RWPE2 (cell line): ENCODE measurements around the gene ZMIZ1.

Source experiments
- ATAC-seq: fragments of 200-7000 bp; cut with Tn5 transposase; 3 replicates; pipeline ENCODE4 v1.9.1; 2021; ENCODE audit warnings: low read depth
- DNase-seq: peaks from one replicate; pipeline ENCODE4 v3.0.0-alpha.2; 2020; ENCODE audit warnings: low spot score
- H3K27ac ChIP-seq: fragments of 450-650 bp; 2 replicates; pipeline ENCODE4 v1.5.1; 2017; ENCODE audit warnings: mild to moderate bottlenecking; ENCODE audit not compliant: poor library complexity, severe bottlenecking
- H3K27me3 ChIP-seq: fragments of 250-450 bp; sonication (Bioruptor Pico); 2 replicates; pipeline ENCODE4 v1.5.1; 2021; ENCODE audit warnings: mild to moderate bottlenecking, moderate library complexity; ENCODE audit not compliant: insufficient read depth, poor library complexity, severe bottlenecking
- H3K36me3 ChIP-seq: fragments of 250-450 bp; sonication (Bioruptor Pico); 2 replicates; pipeline ENCODE4 v1.5.1; 2020; ENCODE audit warnings: low read depth, mild to moderate bottlenecking, moderate library complexity
- H3K4me1 ChIP-seq: fragments of 250-450 bp; sonication (Bioruptor Pico); 2 replicates; pipeline ENCODE4 v1.5.1; 2021; ENCODE audit warnings: mild to moderate bottlenecking, moderate library complexity; ENCODE audit not compliant: insufficient read depth, poor library complexity, severe bottlenecking
- H3K4me3 ChIP-seq: fragments of 250-450 bp; sonication (Bioruptor Pico); 2 replicates; pipeline ENCODE4 v1.5.1; 2021; ENCODE audit warnings: mild to moderate bottlenecking, moderate library complexity; ENCODE audit not compliant: severe bottlenecking
- H3K9me3 ChIP-seq: fragments of 250-450 bp; sonication (Bioruptor Pico); 2 replicates; pipeline ENCODE4 v1.5.1; 2021; ENCODE audit warnings: mild to moderate bottlenecking, moderate library complexity; ENCODE audit not compliant: severe bottlenecking
- TF ChIP-seq, protein P1 (sequence below): fragments of 450-650 bp; IDR thresholded peaks from one replicate; pipeline ENCODE4 v1.5.1; 2017; ENCODE audit warnings: mild to moderate bottlenecking, moderate library complexity; ENCODE audit not compliant: poor library complexity, severe bottlenecking

The ZMIZ1 gene

GRCh38 chr10:79202188-79203013 lies 133.6 kb downstream of the ZMIZ1 start:
- ATAC-seq (peak; percentile 44; the same call in 1 of the 3 replicates), DNase-seq (no peak)
- TF ChIP-seq, protein P1, sequence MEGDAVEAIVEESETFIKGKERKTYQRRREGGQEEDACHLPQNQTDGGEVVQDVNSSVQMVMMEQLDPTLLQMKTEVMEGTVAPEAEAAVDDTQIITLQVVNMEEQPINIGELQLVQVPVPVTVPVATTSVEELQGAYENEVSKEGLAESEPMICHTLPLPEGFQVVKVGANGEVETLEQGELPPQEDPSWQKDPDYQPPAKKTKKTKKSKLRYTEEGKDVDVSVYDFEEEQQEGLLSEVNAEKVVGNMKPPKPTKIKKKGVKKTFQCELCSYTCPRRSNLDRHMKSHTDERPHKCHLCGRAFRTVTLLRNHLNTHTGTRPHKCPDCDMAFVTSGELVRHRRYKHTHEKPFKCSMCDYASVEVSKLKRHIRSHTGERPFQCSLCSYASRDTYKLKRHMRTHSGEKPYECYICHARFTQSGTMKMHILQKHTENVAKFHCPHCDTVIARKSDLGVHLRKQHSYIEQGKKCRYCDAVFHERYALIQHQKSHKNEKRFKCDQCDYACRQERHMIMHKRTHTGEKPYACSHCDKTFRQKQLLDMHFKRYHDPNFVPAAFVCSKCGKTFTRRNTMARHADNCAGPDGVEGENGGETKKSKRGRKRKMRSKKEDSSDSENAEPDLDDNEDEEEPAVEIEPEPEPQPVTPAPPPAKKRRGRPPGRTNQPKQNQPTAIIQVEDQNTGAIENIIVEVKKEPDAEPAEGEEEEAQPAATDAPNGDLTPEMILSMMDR: peak; percentile 46
- no peak overlapping the region for H3K27ac ChIP-seq
- H3K4me3 ChIP-seq: no peak overlapping the region
- H3K4me1 ChIP-seq: no peaks in the 10 kb centered on the region
- H3K27me3 ChIP-seq: no peaks in the 10 kb centered on the region
- H3K9me3 ChIP-seq: no peaks in the 10 kb centered on the region
- peaks cover 14% of the 10 kb centered on the region for H3K36me3 ChIP-seq

DNA sequence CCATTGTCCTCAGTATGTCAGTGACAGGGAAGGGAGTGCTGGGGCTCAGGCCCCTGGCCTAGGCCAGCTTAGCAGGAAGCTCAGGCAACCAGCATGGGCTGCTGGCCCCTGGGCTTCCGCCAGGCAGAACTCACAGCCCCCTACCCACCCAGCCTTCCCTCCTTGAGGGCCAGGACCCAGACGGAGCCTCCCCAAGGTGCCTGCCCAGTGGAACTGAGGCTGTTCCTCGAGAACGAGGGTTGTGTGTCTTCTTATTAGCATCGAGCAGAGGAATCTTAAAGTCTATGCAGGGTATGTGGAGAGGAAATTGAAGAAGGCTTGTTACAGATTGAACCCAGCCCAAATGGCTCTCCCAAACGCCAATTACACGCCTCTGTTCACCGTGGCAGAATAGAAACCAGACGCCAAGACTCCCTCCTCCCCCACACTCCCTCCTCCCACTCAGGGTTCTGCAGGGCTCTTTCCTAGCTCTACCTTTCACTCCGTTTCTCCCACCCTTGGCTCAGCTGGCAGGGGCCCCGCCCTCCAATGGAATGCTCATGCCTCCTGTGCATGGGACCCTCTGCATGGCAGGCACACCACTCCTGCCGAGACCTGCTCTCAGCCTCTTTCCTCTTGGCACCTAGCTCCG lies 134.4 kb downstream of the ZMIZ1 start:
- Histone ChIP-seq H3K4me3 (no peak overlapping the region), H3K9me3 (no peaks in the 10 kb centered on the region), H3K27me3 (no peaks in the 10 kb centered on the region), H3K36me3 (peaks cover 10% of the 10 kb centered on the region), H3K27ac (no peak overlapping the region), H3K4me1 (no peaks in the 10 kb centered on the region)
- DNase-seq (no peak), ATAC-seq (no peak)
- TF ChIP-seq, protein P1: no peak

DNA sequence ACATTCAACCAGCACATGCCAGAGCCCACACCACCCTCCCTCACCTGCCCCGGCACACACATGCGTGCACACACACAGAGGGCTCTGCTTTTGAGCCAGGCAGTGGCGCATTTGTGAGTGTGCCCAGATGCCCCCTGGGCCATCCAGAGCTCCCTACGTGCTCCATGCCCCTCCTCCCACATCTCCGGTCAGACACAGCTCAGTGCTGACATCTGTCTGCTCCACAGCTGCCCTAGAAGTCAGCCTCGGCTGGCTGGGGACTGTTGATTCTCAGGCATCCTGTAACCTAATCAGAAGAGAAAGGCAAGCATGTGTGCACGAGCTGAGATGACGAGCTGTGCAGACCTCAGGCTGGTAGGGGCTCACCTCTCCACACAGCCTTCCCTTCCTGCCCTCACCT lies 135.1 kb downstream of the ZMIZ1 start:
- Histone ChIP-seq H3K27me3 (no peaks in the 10 kb centered on the region), H3K4me3 (no peak overlapping the region), H3K9me3 (no peaks in the 10 kb centered on the region), H3K36me3 (peaks cover 17% of the 10 kb centered on the region), H3K27ac (no peak overlapping the region), H3K4me1 (no peaks in the 10 kb centered on the region)
- DNase-seq (no peak), ATAC-seq (no peak)
- TF ChIP-seq, protein P1: no peak

DNA sequence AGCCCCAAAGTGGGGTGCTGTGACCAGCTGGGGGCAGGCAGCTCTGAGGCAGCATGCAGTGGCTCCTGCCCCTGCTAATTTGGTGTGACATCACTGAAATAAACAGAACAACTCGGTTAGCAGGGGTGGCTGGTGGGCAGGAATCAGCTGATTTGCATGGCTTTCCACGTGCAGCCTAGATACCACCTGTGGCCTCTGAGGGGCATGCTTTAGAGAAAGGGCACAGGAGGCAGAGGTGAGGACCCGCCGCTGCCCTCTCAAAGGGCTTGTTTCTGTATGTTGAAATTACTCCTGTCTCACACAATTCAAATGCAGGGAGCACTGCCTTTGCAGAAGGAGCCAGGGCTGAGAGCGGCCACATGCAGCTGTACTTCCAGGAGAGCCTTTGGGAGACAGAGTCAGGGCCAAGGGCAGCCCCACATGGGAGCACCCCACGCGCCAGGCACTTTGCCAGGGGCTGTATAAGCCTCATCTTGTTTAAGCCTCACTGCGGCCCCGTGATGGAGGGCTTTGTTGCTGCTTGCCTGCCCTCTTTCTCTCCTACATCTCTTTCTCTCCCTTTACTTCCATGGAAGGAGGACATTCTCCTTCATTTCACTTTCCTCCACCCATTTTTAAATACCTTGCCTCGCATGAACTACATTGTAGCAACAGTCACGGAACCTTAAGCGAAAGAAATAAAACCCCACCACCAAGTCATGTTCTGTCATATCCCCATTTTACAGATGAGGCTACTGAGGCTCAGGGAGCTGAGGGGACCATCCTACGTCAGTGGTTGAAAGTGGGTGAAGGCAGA lies 137.7 kb downstream of the ZMIZ1 start:
- TF ChIP-seq, protein P1: no peak
- peaks cover 19% of the 10 kb centered on the region for H3K36me3 ChIP-seq

More for the DNA sequence above, 137.7 kb downstream of the ZMIZ1 start:
- H3K4me3 ChIP-seq: no peak overlapping the region
- H3K9me3 ChIP-seq: no peaks in the 10 kb centered on the region
- DNase-seq: no peak
- no peaks in the 10 kb centered on the region for H3K4me1 ChIP-seq
- no peaks in the 10 kb centered on the region for H3K27me3 ChIP-seq
- ATAC-seq: no peak
- H3K27ac ChIP-seq: no peak overlapping the region
